HuH-7 (cell line): ENCODE measurements around the gene SLC30A2.

Experiments used
- DNase-seq: peaks from one replicate; pipeline ENCODE4 v3.0.0; 2011; ENCODE audit warnings: low spot score

SLC30A2 gene

GRCh38 chr1:25996966-25997827, 48.7 kb downstream of the SLC30A2 start:
- peak; percentile 42 for DNase-seq

DNA sequence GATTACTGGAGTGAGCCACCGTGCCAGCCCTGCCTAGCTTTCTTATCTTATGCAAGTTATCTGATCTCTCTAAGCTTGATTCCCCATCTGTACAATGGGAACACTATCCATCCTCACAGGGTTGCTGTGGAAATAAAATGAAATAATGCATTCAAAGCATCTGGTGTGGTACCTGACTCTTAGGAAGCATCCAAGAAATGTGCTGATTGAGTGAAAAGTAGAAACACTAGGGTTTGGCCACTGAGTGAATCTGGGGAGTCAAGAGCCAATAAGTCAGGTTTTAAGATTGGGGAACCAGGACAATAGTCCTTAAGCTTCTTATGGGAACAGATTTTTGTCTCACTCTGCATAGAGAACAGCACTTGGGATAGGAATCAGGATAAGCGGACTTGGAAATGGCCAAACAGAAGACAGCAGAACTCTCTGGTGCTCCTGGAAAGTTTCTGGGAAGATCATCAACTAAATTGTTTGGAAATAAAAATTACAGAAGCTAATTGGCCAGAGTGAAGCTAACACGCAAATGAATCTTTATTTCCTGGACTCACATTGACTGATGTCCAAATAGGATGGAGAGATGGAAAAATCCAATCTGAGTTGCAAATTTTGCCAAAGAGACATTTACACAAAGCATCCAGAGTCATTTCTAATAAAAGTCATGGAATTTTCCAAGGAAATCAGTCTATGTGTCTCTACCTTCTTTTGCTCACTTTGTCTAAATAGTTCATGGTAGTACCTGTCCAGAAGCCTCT, 51.3 kb downstream of the SLC30A2 start:
- no peak for DNase-seq

GRCh38 chr1:25993197-25993951, 52.5 kb downstream of the SLC30A2 start:
- DNase-seq = no peak

GRCh38 chr1:25992689-25993171, 53.2 kb downstream of the SLC30A2 start:
- DNase-seq = no peak

DNA sequence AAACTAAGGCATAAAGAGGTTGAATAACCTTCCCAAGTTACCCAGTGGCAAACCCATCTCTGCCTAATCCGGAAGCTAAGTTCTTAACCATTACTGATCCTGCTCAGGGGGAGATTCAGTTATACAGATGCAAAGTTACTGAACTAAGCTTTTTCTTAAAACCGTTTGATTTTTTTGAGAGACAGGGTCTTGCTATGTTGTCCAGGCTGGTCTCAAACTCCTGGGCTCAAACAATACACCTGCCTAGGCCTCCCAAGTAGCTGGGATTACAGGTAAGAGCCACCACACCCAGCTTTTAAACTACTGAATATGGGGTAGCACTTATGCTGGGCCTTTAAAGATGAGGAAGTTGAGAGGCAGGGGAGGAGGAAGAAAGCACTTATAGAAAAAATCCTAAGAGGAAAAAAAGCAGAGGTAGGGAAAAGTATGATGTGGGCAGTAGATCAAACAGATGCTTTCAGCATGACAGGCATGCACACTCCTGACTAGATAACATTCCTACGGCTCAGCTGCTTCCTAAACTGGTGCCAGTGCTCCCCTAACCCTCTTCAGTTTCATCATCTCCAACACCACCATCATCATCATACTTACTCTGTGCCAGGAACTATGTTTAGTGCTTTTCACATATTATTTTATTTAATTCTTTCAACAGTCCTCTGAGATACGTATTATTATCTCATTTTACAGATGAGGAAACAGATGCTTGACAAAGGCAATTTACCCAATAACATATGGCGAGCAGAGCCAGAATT, 53.8 kb downstream of the SLC30A2 start:
- DNase-seq = no peak

DNA sequence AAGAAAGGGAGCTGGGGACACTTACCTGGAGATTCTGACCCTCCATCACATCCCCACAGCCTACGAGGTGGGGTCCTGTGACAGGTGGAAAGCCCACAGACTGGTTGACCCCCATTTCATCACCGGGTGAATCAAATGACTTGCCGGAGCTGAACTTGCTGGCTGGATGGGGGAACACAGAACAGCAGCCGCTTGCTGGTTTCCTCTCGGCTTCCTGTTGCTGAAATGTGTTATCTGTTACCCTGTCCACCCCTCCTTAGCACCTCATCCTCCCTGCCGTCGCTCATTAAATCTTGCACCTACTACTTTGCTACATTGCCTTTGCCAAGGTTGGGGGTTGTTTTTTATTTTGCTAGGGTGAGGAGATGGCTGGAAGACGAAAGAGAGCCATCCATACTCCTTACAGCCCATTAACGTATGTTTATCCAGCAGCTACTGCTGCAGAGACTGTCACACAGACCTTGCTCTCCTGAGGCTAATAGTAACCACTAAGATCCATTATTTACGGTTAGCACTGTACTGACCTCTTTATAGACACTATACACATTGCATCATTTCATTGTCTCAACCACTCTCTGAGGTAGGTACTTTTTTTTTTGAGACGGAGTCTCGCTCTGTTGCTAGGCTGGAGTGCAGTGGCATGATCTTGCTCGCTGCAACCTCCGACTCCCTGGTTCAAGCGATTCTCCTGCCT, 55.1 kb downstream of the SLC30A2 start:
- DNase-seq = no peak

DNA sequence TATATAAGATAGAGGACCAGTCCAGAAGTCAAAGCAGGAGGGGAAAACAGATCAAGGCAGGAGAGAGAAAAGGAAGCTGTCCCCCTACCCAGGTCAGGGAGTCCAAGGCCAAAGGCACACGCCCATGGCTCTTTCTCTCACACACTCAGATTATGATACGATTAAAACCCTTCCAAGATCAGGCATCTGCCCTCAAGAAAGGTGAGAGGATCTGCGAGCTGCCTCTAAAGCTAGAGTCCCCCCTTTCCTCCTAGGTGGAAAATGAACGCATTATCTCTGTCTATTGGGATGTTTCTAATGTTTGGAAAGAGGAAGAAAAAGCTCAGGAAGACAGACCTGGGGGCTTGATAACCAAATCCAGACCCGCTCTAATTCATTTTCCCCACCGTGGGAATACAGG, 55.7 kb downstream of the SLC30A2 start:
- DNase-seq = no peak

DNA sequence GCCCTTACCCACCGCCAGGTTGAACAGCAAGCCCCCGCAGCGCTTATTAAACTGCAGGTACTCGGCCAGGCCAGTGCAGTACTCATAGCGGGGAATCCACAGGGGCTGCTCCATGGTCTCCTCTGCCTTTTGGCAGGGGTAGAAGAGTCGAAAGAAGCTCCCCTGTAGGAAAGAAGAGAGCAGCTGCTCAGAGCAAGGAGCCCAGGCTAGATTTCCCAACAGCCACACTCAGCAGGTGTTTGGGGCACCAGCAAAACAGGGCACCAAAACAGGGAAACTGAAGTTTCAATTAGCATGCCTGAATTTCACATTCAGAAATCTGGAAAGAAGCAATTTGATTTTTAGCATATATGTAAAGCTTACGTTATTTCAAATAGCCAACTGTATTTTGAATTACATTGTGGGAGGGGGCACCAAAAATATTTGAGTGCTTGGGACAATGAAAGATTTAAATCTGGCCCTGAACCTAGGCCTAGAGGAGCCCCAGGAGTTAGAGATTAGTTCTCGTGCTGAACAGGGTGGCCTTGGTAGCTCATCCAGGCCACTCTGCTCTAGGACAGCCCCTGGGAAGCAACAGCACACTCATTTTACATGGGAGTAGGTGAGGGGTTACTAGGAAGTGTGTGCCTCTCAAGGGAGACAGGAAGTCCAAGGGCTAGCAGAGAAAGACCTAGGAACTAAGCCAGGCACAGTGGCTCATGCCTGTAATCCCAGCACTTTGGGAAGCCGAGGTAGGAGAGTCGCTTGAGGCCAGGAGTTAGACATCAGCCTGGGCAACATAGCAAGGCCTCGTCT, 56.3 kb downstream of the SLC30A2 start:
- DNase-seq = no peak

- DNase-seq = no peak
Observed at GRCh38 chr1:25987951-25988350, 58.0 kb downstream of the SLC30A2 start.
